ENCODE data around the gene CLVS2.

DNA sequence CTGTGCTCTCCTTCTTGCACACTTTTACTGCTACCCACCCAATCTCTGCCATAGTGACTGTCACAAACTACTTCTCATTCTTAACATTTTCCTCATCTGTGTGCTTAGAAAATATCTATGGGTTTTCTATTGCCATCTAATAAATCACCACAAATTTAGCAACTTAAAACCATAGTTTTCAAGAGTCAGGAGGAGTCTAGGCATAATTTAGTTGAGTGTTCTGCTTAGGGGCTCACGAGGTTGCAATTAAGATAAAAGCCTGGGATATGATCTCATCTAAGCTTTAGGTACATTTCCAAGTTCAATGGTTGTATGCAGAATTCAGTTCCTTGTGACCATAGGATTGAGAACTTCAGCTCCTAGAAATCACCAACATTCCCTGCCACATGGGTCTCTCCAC, 98.8 kb downstream of the CLVS2 start:
- TF ChIP-seq CTCF (IDR thresholded peaks at IDR 0.05) (no peak), POLR2A (IDR thresholded peaks at IDR 0.05) (no peak)

All from Peyer's patch (tissue), 4 donors.